Daoy (cell line): ENCODE results near the gene RHEB. TPM values are rescaled to one million over a fixed set of nuclear protein-coding genes. Genes with fewer than 3 reads are reported as not detected.
"Not testable (repeated sequence)": the region's sequence is repeated elsewhere in the genome, so short reads cannot be mapped to it uniquely, and the experiment has no call there.

Source experiments
- DNase-seq: peaks from one replicate; pipeline ENCODE4 v3.0.0-alpha.2; 2015; ENCODE audit warnings: low read depth
- total RNA-seq: library from RNA; depleted of rRNA; stranded (reverse); fragments of >200 nt; shearing (Covaris generic); gene quantifications from 2 replicates; pipeline ENCODE4 v1.2.3, GENCODE V29; 2014; rRNA removed

The RHEB gene, protein sequence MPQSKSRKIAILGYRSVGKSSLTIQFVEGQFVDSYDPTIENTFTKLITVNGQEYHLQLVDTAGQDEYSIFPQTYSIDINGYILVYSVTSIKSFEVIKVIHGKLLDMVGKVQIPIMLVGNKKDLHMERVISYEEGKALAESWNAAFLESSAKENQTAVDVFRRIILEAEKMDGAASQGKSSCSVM
- 307 and 426 TPM in 2 replicates for total RNA-seq

DNA sequence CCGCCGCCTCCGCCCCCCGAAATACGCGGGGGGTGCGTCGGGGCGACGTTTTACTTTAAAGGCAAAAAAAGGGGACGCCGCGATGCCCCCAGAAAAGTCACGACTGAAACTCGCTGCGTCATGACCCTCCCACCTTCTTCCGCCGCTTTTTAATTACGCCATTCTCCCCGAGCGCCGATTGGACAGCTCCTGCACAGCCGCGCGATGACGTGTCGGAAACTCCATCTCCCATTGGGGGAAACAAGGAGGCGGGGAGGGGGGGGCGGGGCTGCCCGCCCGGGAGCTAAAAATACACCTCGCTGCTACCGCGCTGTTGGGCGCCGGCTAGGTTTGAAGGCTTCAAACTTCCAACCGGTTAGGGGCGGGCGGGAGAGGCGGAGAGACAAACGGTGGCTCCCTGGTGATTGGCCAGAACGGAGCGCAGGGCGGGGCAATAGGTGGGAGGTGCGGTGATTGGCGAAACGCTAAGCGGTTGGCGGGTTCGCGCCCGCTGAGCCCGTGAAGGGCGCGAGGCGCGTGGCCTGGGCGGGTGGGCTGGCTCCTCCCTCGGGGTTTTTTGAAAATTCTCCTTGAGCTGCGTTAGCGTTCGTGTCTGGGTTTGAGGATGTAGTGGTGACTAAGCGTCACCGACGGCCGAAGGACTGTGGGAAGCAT, at the start of gene RHEB:
TSS of gene RHEB (minus strand) at position 131 of the 654 bp plus-strand sequence. CDS start 384 bp downstream, outside the sequence.
- DNase-seq = peak; percentile 100

DNA sequence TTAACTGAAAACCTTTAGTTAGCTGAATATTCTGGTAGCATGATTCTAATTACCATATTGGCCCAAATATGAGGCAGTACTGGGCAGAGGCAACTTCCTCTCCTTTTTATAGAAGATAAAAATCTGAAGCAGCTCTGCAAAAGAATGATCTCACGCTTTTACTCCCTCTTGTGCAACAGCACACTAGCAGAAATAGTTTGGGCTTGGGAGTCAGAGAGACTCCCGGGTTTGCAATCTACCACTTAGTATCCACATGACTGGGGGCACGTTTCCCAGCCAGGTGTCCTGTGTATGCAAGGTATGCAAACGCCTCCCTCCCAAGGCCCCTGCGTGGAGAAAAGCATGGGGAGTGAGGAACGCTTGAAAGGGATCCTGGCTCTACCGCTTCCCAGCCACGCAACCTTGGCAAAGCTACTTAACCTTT, 47.2 kb upstream of the RHEB start:
- no peak for DNase-seq

DNA sequence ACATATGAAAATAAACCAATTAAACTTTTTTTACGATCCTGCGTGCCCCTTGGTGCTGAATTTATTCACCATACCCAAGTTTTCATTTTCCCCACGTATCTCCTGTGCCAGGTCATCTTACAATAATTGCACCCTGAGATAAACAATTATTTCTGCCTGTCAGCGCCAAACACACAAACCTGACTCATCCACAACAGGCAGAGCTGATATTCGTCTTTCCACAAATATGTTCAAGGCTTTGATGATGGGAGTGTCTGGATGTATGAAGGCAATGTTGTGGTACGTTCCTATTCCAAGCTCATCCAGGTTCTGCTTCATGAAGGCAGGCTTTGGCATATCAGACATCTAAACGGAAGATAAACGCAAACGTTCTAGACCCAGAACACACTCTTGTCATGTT, 45.8 kb upstream of the RHEB start:
- DNase-seq = no peak

DNA sequence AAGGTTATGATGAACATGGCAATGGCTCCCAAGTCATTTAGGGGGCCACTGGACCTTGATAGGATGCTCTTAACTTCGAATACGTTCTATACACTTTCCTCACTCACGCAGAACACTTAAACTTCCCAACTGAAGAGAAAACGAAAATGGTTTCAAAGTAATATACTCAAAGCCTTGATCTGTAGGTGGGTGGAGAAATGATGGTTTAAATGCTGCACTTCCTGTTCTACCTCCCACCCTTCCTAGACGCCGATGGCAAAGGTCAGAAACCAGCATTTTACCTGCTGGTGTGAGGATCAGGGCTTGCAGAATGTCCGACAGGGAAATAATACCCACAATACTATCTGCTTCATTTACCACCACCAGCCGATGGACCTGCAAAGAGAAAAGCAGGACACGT, 40.5 kb upstream of the RHEB start:
- DNase-seq = no peak

DNA sequence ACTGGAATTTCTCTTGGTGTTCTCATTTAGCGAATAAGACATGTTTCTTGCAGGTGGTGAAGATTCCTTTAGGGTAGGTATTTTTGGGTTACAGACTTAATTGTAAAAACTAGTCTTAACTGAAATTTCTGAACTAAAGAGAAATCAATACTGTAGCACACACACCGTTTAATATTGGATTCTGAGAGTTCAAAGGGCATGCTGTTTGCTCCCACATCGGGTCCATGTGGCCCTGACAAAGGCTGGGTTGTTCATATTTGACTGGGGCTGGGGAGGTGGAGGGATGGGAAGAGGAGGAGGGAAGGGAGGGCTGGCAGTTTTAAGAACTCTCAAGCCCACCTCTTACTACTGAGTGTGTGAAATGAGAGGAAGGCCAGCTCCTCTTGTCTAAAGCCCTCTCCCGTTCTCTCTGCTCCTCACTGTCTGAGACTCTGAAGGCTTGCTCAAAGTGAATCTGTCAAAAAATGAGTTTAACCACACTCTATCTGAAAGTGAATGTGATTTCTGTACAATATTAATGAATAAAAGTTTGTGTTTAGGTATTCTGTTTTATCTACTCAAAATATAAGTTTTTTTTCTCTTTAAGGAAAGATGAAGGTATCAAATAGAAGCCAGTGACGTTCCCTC, 40.0 kb upstream of the RHEB start:
- no peak for DNase-seq

DNA sequence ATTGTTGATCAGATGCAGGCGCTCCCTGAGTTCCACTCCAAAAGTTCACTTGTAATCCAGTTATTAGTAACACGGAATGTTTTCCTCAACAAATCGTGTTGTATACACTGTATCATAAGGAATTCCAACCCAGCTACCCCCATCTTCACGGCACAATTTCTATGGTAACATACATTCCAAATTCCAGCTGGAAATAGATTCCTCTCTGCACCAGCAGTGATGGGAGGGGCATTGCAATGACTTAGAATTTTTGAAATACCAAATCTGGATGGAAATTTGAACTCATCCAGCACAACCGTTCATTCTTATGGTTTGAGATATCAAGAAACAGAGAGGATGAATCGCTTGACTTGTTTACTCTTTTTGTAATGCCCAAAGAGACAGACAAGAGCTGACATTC, 38.9 kb upstream of the RHEB start:
- DNase-seq = no peak

DNA sequence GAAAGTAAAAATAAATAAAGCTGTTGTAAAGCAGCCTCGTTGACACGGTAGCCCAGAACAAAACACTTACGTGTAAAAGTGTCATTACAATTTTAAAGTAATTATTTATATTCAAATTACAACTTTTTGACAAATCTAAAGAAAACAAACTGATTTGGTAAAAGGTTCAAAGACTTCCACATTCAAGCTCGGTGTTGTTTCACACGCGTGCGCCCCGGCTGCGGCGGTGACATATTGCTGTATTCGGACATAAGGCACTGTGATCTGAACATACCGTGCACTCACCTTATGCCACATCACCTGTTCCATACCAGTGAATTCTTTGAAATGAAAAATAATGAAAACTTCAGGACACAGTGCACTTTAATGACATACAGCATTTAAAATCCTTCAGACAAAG, 36.9 kb upstream of the RHEB start:
- DNase-seq = no peak

DNA sequence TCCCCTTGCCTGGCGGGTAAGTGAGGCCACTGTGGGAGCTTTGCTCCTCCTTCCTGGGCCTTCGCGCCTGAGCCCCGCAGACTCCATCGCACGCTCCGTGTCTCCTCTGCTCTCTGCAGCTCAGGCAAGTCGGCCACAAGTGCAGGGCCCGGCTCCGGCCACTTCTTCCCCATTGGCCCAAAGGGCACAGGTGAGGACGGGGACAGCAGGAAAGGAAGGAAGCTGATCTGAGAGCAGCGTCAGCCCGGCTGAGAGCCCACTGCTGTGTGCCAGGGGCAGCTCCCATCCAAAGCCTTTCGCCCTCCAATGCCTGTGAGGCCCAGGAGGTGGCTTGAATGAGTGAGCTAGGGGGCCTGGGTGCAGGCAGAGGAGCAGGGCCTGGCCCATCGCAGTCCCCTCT, 33.7 kb upstream of the RHEB start:
- DNase-seq = no peak

DNA sequence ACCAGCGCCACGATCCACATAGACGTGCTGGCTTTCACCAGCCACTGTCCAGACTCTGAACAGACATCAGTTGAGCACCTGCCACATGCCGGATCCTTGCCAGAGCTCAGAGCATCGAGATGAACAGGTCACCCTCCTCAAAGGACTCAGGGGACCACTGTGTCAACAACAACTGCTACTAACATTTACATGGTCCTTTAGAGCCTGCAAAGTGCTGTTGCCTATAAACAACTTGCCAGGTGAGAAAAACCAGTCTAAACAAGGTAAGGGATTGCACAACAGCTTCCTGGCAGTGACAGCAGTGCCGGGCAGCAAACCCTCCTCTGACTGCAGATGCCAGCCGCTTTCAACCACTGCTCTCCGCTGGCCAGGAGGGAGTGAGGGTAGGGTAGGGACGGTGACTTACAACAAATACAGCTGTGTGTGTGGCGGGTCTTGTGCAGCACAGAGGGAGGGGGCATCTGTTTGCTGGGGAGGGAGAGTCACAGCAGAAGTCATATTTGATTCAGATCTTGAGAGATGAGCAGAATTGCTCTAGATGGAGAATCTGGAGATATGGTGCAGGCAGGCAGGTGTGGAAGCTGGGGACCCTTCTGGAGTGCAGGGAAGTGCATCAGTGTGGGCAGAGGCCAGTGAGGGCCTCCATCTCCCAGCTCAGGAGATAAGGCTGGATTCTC, 32.8 kb upstream of the RHEB start:
- DNase-seq = no peak

DNA sequence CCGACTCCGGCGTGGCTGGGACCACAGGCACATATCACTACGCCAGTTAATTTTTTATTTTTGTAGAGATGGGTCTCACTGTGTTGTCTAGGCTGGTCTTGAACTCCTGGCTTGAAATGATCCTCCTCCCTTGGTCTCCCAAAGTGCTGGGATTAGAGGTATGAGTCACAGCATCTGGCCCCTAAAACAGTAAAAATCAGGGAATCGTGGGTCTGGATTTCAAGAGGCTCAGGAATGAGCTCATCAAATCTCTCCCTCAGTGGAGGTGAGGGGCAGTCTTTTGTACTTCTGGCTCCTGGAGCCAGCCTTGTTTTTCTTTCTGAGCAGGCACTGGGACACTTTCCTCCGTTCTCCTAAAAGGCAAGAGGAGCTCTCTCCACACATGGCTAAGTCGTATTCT, 32.1 kb upstream of the RHEB start:
- DNase-seq = peak; percentile 43

DNA sequence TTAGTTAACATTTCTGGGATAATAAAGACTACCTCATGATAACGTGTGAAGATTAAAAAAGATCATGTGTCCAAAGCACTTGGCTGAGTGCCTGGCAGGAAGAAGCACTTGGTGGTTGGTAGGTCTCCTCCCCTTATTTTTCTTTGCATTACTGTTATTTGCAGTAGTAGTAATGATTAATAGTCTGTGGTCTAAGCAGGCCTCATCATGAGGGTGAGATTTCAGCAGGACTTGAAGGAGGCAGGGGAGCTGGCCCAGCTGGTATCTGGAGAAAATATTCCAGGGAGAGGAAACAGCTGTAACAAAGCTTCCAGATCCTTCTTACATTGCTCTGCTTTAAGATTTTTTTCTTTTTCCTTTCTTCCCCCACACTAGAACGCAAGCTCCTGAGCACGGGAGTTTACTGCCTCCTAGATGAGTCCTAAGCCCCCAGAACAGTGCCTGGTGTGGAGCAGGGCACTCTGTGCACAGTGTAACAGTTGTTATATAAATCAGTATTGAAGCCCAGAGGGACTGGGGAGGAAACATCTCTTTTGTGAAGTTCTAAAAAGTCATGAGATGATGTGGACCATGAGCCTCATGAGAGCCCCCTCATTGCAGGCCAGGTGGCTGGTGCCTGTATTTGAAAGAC, 31.1 kb upstream of the RHEB start:
- DNase-seq = peak; percentile 81

DNA sequence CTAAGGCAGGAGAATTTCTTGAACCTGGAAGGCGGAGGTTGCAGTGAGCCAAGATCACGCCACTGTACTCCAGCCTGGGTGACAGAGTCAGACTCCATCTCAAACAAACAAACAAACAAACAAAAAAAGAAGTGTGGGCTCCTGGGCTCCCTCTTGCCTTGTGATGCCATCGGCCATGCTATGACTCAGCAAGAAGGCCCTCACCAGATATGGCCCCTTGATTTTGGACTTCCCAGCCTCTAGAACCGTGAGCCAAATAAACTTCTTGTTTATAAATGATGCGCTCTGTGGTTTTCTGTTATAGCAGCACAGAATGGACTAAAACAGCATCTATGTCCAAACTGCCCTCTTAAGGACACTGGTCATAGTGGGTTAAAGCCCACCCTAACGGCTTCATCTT, 29.9 kb upstream of the RHEB start:
- no peak for DNase-seq

DNA sequence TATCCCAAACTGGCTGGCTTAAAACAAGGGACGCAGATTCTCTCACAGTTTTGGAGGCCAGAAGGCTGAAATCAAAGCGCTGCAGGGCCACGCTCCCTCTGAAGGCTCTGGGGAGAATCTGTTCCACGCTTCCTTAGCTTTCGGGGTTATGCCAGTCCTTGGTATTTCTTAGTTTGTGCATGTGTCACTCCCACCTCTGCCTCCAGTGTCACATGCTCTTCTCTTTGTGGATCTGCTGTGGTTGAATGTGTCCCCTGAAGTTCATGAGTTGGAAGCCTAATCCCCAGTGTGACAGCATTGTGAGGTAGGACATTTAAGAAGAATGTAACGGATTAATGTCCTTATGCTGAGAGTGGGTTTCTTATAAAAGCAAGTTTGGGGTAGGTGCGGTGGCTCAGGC, 29.4 kb upstream of the RHEB start:
- DNase-seq = no peak

DNA sequence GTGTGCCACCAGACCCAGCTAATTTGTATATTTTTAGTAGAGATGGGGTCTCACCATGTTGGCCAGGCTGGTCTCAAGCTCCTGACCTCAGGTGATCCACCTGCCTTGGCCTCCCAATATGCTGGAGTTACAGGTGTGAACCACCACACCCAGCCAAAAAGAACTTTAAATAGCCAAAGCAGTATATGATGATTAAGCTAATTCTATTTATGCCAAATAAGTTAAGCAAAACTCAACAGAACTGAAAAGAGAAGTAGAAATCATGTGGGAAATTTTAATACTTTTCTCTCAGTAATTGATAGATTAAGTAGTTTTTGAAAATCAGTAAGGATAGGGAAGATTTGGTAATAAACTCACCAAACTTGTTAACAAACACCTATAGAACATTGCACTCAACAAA, 24.5 kb upstream of the RHEB start:
- DNase-seq = no peak

DNA sequence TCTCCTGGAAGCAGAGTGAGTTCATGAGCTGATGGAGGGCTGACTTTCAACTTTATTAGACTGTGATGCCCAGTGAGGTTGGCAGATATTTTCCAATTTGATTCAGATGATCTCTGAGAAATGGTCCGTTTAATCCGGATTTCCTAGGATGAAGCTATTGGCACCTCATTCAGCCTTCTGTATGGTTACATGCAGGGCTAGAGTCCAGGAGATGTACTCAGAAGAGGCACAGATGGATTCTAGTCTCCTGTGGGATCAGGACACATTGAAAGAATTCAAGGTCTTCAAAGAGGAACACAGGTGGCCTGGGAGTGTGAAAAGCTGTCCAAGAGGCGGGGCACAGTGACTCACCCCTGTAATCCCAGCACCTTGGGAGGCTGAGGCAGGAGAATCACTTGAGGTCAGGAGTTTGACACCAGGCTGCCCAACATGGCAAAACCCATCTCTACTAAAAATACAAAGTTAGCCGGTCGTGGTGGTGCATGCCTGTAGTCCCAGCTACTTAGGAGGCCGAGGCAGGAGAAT, 23.0 kb upstream of the RHEB start:
- DNase-seq = no peak

DNA sequence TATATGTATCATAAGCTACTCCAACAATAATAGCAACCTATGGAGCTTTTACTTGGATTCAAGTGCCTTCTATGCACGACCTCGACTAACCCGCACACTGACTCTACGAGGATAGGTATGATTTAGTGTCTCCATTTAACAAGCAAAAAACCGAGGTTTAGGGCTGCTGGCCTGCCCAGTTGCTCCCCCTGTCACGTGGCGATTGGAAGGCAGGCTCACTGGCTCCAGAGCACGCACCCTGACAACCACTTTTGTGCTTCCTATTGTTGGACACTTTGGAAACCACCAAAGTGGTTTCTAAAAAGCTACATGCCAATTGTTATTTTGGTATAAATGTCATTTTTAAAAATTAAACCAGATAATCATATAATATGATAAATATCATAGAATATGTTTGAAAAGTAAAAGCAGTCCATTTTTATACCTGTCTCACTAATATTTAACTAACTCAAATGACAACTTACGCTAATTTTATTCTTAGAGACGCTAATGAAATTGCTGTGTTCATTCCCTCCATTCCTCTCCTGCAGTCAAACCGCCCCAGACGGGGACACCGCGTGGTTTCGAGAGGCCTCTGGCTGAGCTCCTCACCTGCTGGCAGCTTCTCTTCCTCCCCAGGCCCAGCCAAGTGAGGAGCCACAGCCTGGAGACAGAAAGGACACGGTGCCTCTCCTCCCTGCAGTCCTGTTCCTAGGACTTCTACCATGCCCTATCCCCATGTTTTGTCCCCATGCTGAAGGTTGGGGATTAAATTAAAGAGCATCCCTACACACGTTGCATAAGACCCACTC, 22.2 kb upstream of the RHEB start:
- no peak for DNase-seq

DNA sequence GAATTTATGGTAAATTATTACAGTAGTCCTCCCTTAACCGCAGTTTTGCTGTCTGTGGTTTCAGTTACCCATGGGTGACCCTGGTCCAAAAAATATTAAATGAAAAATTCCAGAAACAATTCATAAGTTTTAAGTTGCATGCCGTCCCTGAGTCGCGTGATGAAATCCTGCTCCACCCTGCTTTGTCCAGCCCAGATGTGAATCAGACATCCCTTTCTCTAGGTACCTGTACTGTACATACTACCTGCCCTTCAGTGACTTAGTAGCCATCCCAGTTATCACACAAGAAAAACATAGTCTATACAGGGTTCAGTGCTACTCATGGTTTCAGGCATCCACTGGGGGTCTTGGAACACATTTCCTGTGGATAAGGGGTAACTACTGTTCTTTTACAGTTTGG, 20.5 kb upstream of the RHEB start:
- no peak for DNase-seq

DNA sequence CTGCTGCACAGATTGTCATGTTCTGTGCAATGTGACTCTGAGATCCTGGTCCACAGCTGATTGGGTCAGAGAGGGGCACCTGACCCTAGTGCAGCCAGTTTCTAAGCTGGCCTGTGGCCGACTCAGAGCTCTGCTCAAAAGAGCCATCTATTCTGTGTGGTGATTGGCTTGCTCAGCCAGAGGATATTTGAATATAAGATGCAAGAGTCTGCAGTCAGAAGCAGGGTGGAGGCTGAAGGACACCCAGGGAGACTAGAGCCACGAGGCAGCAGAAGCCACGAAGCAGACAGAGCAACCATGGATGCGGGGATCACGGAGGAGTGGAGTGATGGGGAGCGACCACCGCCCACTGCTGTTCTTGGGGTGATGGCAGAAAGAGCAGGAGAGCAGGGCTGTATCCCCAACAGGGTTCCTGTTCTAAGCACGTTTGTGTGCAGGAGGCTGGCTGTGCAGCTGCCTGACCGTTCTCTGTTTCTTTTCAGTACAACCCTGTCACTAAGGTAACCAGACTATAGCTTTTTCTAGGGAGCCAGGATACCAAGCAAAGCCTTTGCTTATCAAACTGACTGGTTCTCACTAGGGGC, 19.5 kb upstream of the RHEB start:
- DNase-seq = peak; percentile 44

DNA sequence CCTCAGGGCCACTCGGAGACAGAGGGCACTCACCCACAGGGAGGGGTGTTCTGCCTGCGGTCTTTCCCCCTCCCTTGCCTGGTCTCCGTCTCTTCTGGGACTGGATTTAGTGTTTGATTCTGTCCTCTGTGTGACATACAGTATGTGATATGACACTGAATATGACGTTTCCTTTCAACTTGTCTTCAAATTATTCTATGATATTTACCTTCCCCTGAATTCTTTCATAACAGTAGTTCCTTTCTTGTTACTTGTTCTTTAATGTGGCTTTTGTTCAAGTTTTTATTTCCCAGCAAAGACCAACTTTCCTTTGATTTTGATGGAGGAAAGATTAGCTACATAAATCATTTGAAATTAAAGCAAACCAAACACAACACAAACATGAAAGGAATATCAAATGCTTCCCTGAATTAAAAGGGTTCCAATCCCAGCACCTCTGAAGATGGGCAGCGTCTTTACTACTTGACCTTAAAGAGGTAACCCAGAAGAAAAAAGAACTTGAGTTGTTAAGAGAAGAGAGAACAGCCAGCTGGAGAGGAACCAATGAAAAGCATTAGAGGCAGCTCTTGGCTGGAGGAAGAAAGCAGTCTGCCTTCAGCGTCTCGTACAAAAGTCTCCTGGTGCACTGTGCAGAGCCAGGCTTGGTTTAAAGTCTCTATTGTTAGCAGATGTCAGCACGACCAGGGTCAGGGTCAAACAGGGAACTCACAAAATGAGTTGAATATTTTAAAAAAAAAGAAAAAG, 18.3 kb upstream of the RHEB start:
- no peak for DNase-seq

DNA sequence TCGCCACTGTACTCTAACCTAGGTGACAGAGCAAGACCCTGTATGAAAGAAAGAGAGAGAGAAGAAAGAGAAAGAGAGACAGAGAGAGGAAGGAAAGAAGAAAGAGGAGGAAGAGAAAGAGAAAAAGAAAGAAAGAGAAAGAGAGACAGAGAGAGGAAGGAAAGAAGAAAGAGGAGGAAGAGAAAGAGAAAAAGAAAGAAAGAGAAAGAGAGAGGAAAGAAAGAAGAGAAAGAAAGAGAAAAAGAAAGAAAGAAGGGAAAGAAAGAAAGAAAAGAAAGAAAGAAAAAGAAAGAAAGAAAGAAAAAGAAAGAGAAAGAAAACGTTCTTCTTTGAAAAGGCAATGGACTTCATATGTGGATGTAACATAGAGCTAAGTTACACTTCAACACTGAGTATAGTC, 16.5 kb upstream of the RHEB start:
- not testable (repeated sequence) for DNase-seq
